ENCODE data around the gene POLR3H.

DNA sequence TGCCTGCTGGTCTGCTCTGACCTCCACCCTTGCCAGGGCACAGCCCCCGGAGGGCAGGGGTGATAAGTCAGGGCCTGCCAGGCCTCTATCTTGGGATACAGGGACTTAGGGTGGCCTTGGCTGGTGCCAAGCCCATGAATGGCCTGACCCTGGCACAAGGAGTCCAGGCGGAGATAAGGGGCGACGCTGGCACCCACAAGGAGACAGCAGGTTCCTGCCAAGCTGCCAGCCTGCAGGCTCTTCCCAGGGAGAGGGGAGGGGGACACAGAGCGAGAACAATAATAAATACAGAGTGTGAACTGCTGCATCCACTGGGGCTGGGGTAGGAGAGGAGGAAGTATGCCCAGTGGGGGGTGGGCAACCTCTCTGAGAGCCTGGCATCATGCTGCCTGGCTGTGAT is 17.5 kb upstream of the POLR3H start:
- TF ChIP-seq POLR2AphosphoS5 (IDR thresholded peaks at IDR 0.05; ENCODE audit: low read depth) (no peak), SPI1 (IDR thresholded peaks at IDR 0.05; ENCODE audit: borderline replicate concordance, low read depth) (no peak)
- TF ChIP-seq, protein P1, sequence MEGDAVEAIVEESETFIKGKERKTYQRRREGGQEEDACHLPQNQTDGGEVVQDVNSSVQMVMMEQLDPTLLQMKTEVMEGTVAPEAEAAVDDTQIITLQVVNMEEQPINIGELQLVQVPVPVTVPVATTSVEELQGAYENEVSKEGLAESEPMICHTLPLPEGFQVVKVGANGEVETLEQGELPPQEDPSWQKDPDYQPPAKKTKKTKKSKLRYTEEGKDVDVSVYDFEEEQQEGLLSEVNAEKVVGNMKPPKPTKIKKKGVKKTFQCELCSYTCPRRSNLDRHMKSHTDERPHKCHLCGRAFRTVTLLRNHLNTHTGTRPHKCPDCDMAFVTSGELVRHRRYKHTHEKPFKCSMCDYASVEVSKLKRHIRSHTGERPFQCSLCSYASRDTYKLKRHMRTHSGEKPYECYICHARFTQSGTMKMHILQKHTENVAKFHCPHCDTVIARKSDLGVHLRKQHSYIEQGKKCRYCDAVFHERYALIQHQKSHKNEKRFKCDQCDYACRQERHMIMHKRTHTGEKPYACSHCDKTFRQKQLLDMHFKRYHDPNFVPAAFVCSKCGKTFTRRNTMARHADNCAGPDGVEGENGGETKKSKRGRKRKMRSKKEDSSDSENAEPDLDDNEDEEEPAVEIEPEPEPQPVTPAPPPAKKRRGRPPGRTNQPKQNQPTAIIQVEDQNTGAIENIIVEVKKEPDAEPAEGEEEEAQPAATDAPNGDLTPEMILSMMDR (IDR thresholded peaks at IDR 0.05; ENCODE audit: insufficient read depth, low read length) = no peak
